Activated CD4-positive, alpha-beta T cell treated with anti-CD3 and anti-CD28 coated beads for 48 hours (primary cell): ENCODE data around the gene GLI3.

Experiments
- DNase-seq: peaks from one replicate; pipeline ENCODE4 v3.0.0-alpha.2; 2020

Gene GLI3

GRCh38 chr7:42168512-42168911, 68.5 kb downstream of the GLI3 start:
- DNase-seq = no peak

- DNase-seq = no peak
Measured at GRCh38 chr7:42167631-42168236, 69.3 kb downstream of the GLI3 start.

- no peak for DNase-seq
Measured at GRCh38 chr7:42167206-42167605, 69.8 kb downstream of the GLI3 start.

- DNase-seq = no peak
Measured at GRCh38 chr7:42164881-42165428, 72.1 kb downstream of the GLI3 start.

GRCh38 chr7:42162560-42163325, 74.3 kb downstream of the GLI3 start:
- no peak for DNase-seq

- DNase-seq = no peak
Measured at GRCh38 chr7:42161719-42162118, 75.3 kb downstream of the GLI3 start.

GRCh38 chr7:42161110-42161509, 75.9 kb downstream of the GLI3 start:
- no peak for DNase-seq

GRCh38 chr7:42159130-42159529, 77.9 kb downstream of the GLI3 start:
- DNase-seq = no peak

GRCh38 chr7:42156967-42157721, 79.9 kb downstream of the GLI3 start:
- DNase-seq = no peak

- no peak for DNase-seq
Measured at GRCh38 chr7:42156291-42156865, 80.6 kb downstream of the GLI3 start.

- no peak for DNase-seq
Measured at GRCh38 chr7:42155584-42156290, 81.3 kb downstream of the GLI3 start.

GRCh38 chr7:42154173-42154572, 82.8 kb downstream of the GLI3 start:
- DNase-seq = no peak

- no peak for DNase-seq
Measured at GRCh38 chr7:42152329-42153205, 84.4 kb downstream of the GLI3 start.

GRCh38 chr7:42151309-42151708, 85.7 kb downstream of the GLI3 start:
- DNase-seq = no peak

GRCh38 chr7:42145539-42145938, 91.5 kb downstream of the GLI3 start:
- no peak for DNase-seq

- DNase-seq = no peak
Measured at GRCh38 chr7:42144604-42145003, 92.4 kb downstream of the GLI3 start.

- DNase-seq = no peak
Measured at GRCh38 chr7:42143711-42144600, 93.1 kb downstream of the GLI3 start.

- no peak for DNase-seq
Measured at GRCh38 chr7:42142089-42142488, 94.9 kb downstream of the GLI3 start.

GRCh38 chr7:42139751-42140150, 97.3 kb downstream of the GLI3 start:
- no peak for DNase-seq

GRCh38 chr7:42138691-42139090, 98.3 kb downstream of the GLI3 start:
- no peak for DNase-seq

- DNase-seq = no peak
Measured at GRCh38 chr7:42137941-42138340, 99.1 kb downstream of the GLI3 start.
